ENCODE measurements around the gene MYADML2. TPM values are rescaled to one million over a fixed set of nuclear protein-coding genes. Genes with fewer than 3 reads are reported as not detected.

Gene MYADML2
- polyA plus RNA-seq, 1 donor = 0.07 TPM

DNA sequence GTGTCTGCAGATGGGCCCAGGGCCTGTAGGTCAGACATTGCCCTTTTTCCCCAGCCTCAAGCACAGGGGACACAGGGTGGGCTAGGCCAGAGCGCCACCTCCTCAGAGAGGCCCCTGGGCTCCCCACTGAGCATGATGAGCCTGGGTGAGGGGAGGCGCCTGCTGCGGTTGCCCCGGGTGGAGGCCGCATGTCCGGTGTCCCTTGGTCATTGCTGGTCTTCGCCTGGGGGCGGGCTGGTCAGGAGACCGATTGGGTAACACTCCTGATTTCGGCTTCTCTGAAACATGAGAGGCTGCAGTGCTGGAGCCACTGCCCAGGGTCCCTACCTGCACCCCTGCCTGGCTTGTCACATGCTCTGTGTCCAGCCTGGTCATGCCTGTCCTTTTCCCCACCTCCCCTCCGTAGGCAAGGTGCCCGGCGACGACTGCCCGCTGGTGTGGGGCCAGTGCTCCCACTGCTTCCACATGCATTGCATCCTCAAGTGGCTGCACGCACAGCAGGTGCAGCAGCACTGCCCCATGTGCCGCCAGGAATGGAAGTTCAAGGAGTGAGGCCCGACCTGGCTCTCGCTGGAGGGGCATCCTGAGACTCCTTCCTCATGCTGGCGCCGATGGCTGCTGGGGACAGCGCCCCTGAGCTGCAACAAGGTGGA is 47.4 kb downstream of the MYADML2 start:
- WGBS (ENCODE audit: insufficient coverage, low lambda C conversion rate) = no CpG with 5 or more reads among the region's 22 CpGs
- Histone ChIP-seq H3K27ac (ENCODE audit: low read length) (no peak overlapping the region), H3K36me3 (ENCODE audit: control insufficient read depth, insufficient read depth, low read length) (peaks cover 56% of the 10 kb centered on the region), H3K4me3 (ENCODE audit: low read length) (no peak overlapping the region), H3K27me3 (ENCODE audit: control insufficient read depth, insufficient read depth, low read length) (peaks cover 21% of the 10 kb centered on the region), H3K4me1 (ENCODE audit: control insufficient read depth, insufficient read depth, low read length) (peaks cover 8% of the 10 kb centered on the region), H3K9me3 (ENCODE audit: control insufficient read depth, low read depth, low read length) (peaks cover 6% of the 10 kb centered on the region)
- DNase-seq = no peak

DNA sequence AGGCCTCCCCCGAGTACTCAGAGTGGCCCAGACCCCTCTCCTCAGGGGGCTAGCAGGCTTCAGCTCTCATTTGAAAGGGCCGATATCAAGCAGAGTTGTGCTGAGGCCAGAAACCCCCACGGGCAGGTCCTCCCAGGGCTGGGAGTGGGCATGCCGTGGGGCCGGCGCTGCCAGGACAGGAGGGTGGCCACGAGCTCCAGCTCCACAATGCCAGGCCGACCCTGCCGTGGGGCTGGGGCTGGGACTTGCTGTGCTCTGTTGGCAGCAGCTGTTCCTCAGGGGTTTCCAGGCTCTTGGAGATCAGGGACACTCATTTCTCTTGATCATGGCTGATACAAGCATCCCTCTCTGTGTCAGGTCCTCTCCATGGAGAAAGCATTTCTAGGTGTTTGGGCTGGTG is 48.1 kb downstream of the MYADML2 start:
- no CpG with 5 or more reads among the region's 9 CpGs for WGBS (ENCODE audit: insufficient coverage, low lambda C conversion rate)
- peaks cover 6% of the 10 kb centered on the region for H3K9me3 ChIP-seq (ENCODE audit: control insufficient read depth, low read depth, low read length)
- H3K36me3 ChIP-seq (ENCODE audit: control insufficient read depth, insufficient read depth, low read length) = peaks cover 57% of the 10 kb centered on the region

GRCh38 chr17:81898029-81898866 is 48.8 kb downstream of the MYADML2 start:
- H3K4me3 ChIP-seq (ENCODE audit: low read length) = no peak overlapping the region
- no CpG with 5 or more reads among the region's 19 CpGs for WGBS (ENCODE audit: insufficient coverage, low lambda C conversion rate)

More for the DNA sequence above, 48.1 kb downstream of the MYADML2 start:
- H3K27ac ChIP-seq (ENCODE audit: low read length) = no peak overlapping the region
- peaks cover 8% of the 10 kb centered on the region for H3K4me1 ChIP-seq (ENCODE audit: control insufficient read depth, insufficient read depth, low read length)
- no peak overlapping the region for H3K4me3 ChIP-seq (ENCODE audit: low read length)
- DNase-seq = no peak
- H3K27me3 ChIP-seq (ENCODE audit: control insufficient read depth, insufficient read depth, low read length) = peaks cover 21% of the 10 kb centered on the region

DNA sequence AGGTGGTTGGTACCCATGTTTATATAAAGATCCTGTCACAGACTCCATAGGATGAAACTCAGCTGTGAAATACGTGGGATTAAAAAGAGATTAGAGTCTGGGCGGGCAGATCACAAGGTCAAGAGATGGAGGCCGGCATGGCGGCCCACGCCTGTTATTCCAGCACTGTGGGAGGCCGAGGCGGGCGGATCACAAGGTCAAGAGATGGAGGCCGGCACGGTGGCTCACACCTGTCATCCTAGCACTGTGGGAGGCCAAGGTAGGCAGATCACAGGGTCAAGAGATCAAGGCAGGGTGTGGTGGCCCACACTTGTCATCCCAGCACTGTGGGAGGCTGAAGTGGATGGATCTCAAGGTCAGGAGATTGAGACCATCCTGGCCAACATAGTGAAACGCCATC is 51.6 kb downstream of the MYADML2 start:
- Histone ChIP-seq H3K9me3 (ENCODE audit: control insufficient read depth, low read depth, low read length) (no peaks in the 10 kb centered on the region), H3K36me3 (ENCODE audit: control insufficient read depth, insufficient read depth, low read length) (peaks cover 55% of the 10 kb centered on the region), H3K4me3 (ENCODE audit: low read length) (no peak overlapping the region), H3K27ac (ENCODE audit: low read length) (no peak overlapping the region), H3K27me3 (ENCODE audit: control insufficient read depth, insufficient read depth, low read length) (no peaks in the 10 kb centered on the region), H3K4me1 (ENCODE audit: control insufficient read depth, insufficient read depth, low read length) (peaks cover 6% of the 10 kb centered on the region)
- 100% methylated on average over 1 of the region's 11 CpGs for WGBS (ENCODE audit: insufficient coverage, low lambda C conversion rate)
- no peak for DNase-seq

More at GRCh38 chr17:81898029-81898866, 48.8 kb downstream of the MYADML2 start:
- H3K9me3 ChIP-seq (ENCODE audit: control insufficient read depth, low read depth, low read length) = peaks cover 6% of the 10 kb centered on the region
- no peak for DNase-seq
- H3K27ac ChIP-seq (ENCODE audit: low read length) = no peak overlapping the region
- peaks cover 8% of the 10 kb centered on the region for H3K4me1 ChIP-seq (ENCODE audit: control insufficient read depth, insufficient read depth, low read length)
- peaks cover 19% of the 10 kb centered on the region for H3K27me3 ChIP-seq (ENCODE audit: control insufficient read depth, insufficient read depth, low read length)
- peaks cover 56% of the 10 kb centered on the region for H3K36me3 ChIP-seq (ENCODE audit: control insufficient read depth, insufficient read depth, low read length)

DNA sequence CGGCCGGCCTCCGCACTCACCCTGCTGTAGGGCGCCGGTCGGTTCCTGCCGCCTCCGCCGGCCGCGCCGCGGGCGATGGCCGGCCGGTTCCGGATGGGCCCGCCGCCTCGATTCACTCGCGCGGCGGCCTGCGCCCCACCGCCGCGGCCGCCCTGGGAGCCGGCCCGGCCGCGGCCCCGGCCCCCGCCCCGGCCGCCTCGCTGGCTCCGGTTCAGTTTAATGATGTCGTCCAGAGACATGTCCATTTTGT is 55.8 kb downstream of the MYADML2 start:
- H3K27me3 ChIP-seq (ENCODE audit: control insufficient read depth, insufficient read depth, low read length) = no peaks in the 10 kb centered on the region
- H3K9me3 ChIP-seq (ENCODE audit: control insufficient read depth, low read depth, low read length) = no peaks in the 10 kb centered on the region
- no CpG with 5 or more reads among the region's 40 CpGs for WGBS (ENCODE audit: insufficient coverage, low lambda C conversion rate)
- no peak overlapping the region for H3K27ac ChIP-seq (ENCODE audit: low read length)
- no peak for DNase-seq
- H3K4me3 ChIP-seq (ENCODE audit: low read length) = peak overlapping the region; percentile 75
- peaks cover 58% of the 10 kb centered on the region for H3K36me3 ChIP-seq (ENCODE audit: control insufficient read depth, insufficient read depth, low read length)
- H3K4me1 ChIP-seq (ENCODE audit: control insufficient read depth, insufficient read depth, low read length) = peaks cover 15% of the 10 kb centered on the region

GRCh38 chr17:81890447-81891302 is 56.4 kb downstream of the MYADML2 start:
- Histone ChIP-seq H3K27me3 (ENCODE audit: control insufficient read depth, insufficient read depth, low read length) (no peaks in the 10 kb centered on the region), H3K4me1 (ENCODE audit: control insufficient read depth, insufficient read depth, low read length) (peaks cover 15% of the 10 kb centered on the region), H3K36me3 (ENCODE audit: control insufficient read depth, insufficient read depth, low read length) (peaks cover 63% of the 10 kb centered on the region), H3K9me3 (ENCODE audit: control insufficient read depth, low read depth, low read length) (no peaks in the 10 kb centered on the region), H3K27ac (ENCODE audit: low read length) (peak overlapping the region; percentile 36), H3K4me3 (ENCODE audit: low read length) (peak overlapping the region; percentile 75)
- DNase-seq = no peak
- WGBS (ENCODE audit: insufficient coverage, low lambda C conversion rate) = no CpG with 5 or more reads among the region's 69 CpGs

Other genes starting within 250 kb of the MYADML2 start
- gene MRPL12, start 243.9 kb downstream of the MYADML2 start, polyA plus RNA-seq = 52.4 TPM
- gene SLC25A10, start 234.9 kb downstream of the MYADML2 start, polyA plus RNA-seq = 42.2 TPM
- 2.5 TPM for gene GCGR, start 143.1 kb downstream of the MYADML2 start, polyA plus RNA-seq
- gene MCRIP1, start 113.9 kb downstream of the MYADML2 start, polyA plus RNA-seq = 60.9 TPM
- gene PPP1R27, start 112.2 kb downstream of the MYADML2 start, polyA plus RNA-seq = 0.21 TPM
- 737 TPM for gene P4HB, start 86.7 kb downstream of the MYADML2 start, polyA plus RNA-seq
- 203 TPM for gene ARHGDIA, start 75.9 kb downstream of the MYADML2 start, polyA plus RNA-seq
- gene ALYREF, start 55.6 kb downstream of the MYADML2 start, polyA plus RNA-seq = 59.0 TPM
- gene ANAPC11, start 55.5 kb downstream of the MYADML2 start, polyA plus RNA-seq = 79.6 TPM
- 0.39 TPM for gene NPB, start 45.0 kb downstream of the MYADML2 start, polyA plus RNA-seq
- 33.8 TPM for gene PCYT2, start 35.8 kb downstream of the MYADML2 start, polyA plus RNA-seq
- 25.2 TPM for gene SIRT7, start 29.1 kb downstream of the MYADML2 start, polyA plus RNA-seq
- 21.1 TPM for gene MAFG, start 19.5 kb downstream of the MYADML2 start, polyA plus RNA-seq
- 24.5 TPM for gene PYCR1, start 9.9 kb downstream of the MYADML2 start, polyA plus RNA-seq
- gene NOTUM, start 14.0 kb upstream of the MYADML2 start, polyA plus RNA-seq = 4.1 TPM
- gene ASPSCR1, start 30.4 kb upstream of the MYADML2 start, polyA plus RNA-seq = 24.9 TPM
- 48.0 TPM for gene CENPX, start 75.6 kb upstream of the MYADML2 start, polyA plus RNA-seq
- gene LRRC45, start 76.1 kb upstream of the MYADML2 start, polyA plus RNA-seq = 14.4 TPM
- gene RAC3, start 84.4 kb upstream of the MYADML2 start, polyA plus RNA-seq = 10.1 TPM
- 44.1 TPM for gene DCXR, start 90.5 kb upstream of the MYADML2 start, polyA plus RNA-seq
- 42.1 TPM for gene RFNG, start 104.6 kb upstream of the MYADML2 start, polyA plus RNA-seq
- gene GPS1, start 104.7 kb upstream of the MYADML2 start, polyA plus RNA-seq = 97.1 TPM
- gene DUS1L, start 118.6 kb upstream of the MYADML2 start, polyA plus RNA-seq = 90.4 TPM
- gene FASN, start 151.0 kb upstream of the MYADML2 start, polyA plus RNA-seq = 34.7 TPM

Data from large intestine (tissue), 3 donors.